ENCODE measurements around the gene CCDC3.
"Not testable (repeated sequence)": the region's sequence is repeated elsewhere in the genome, so short reads cannot be mapped to it uniquely, and the experiment has no call there.

CCDC3 gene

DNA sequence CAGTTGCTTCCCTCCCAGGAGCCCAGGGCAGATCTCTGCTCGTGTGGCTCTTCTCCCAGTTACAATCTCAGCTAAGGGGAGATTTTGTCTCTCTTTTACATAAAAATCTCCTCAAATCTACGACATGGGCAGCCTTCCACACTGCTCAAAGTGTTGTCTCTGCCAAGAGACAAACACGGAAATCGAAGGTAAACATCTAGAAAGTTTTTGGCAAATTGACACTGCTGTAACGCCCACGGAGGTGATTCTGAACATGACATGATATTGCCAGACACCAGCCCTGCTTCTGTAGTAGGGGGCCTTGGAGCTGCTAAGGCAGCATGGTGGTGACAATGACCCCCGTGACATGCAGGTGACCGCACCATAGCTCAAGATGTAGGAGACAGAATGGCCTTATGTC, 128.3 kb downstream of the CCDC3 start:
- TF ChIP-seq, protein P1, sequence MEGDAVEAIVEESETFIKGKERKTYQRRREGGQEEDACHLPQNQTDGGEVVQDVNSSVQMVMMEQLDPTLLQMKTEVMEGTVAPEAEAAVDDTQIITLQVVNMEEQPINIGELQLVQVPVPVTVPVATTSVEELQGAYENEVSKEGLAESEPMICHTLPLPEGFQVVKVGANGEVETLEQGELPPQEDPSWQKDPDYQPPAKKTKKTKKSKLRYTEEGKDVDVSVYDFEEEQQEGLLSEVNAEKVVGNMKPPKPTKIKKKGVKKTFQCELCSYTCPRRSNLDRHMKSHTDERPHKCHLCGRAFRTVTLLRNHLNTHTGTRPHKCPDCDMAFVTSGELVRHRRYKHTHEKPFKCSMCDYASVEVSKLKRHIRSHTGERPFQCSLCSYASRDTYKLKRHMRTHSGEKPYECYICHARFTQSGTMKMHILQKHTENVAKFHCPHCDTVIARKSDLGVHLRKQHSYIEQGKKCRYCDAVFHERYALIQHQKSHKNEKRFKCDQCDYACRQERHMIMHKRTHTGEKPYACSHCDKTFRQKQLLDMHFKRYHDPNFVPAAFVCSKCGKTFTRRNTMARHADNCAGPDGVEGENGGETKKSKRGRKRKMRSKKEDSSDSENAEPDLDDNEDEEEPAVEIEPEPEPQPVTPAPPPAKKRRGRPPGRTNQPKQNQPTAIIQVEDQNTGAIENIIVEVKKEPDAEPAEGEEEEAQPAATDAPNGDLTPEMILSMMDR (IDR thresholded peaks at IDR 0.05; ENCODE audit: extremely low read depth, insufficient read depth, missing control alignments): no peak
- in situ Hi-C loops (cut with MboI; ENCODE audit: low pct_unique_long_range_greater_than_20kb, low sequenced_read_pairs, unreplicated experiment): no loop called here
- no peak for DNase-seq (ENCODE audit: low spot score)

- DNase-seq (ENCODE audit: low spot score): no peak
- TF ChIP-seq, protein P1 (IDR thresholded peaks at IDR 0.05; ENCODE audit: extremely low read depth, insufficient read depth, missing control alignments): no peak
- in situ Hi-C loops (cut with MboI; ENCODE audit: low pct_unique_long_range_greater_than_20kb, low sequenced_read_pairs, unreplicated experiment): no loop called here
These were observed 128.9 kb downstream of the CCDC3 start for GRCh38 chr10:12872577-12872976.

GRCh38 chr10:12869427-12869826, 132.1 kb downstream of the CCDC3 start:
- in situ Hi-C loops (cut with MboI; ENCODE audit: low pct_unique_long_range_greater_than_20kb, low sequenced_read_pairs, unreplicated experiment): no loop called here
- no peak for DNase-seq (ENCODE audit: low spot score)
- TF ChIP-seq, protein P1 (IDR thresholded peaks at IDR 0.05; ENCODE audit: extremely low read depth, insufficient read depth, missing control alignments): no peak

- in situ Hi-C loops (cut with MboI; ENCODE audit: low pct_unique_long_range_greater_than_20kb, low sequenced_read_pairs, unreplicated experiment): no loop called here
- TF ChIP-seq, protein P1 (IDR thresholded peaks at IDR 0.05; ENCODE audit: extremely low read depth, insufficient read depth, missing control alignments): no peak
- no peak for DNase-seq (ENCODE audit: low spot score)
These were observed 133.3 kb downstream of the CCDC3 start for GRCh38 chr10:12868229-12868628.

- in situ Hi-C loops (cut with MboI; ENCODE audit: low pct_unique_long_range_greater_than_20kb, low sequenced_read_pairs, unreplicated experiment); DNase-seq (ENCODE audit: low spot score): not testable (repeated sequence)
These were observed 136.0 kb downstream of the CCDC3 start for GRCh38 chr10:12865515-12865914.

DNA sequence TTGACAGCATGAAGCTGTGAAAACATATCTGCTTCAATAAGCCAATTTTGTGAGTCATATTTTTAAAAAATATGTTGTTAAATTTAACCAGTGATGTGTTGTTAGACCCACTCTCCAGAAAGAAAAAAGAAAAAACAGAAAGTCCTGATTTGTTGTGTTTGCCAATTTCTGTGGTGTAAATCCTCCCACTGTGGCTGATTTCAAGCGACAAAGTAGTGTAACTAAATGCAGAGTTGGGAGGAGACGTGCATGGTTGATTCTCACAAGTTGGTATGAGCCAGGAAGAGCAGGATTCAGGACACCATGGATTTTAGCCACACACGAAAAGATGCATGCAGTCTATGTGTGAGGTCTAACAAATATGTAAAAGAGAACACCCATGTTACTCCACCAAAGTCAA, 139.1 kb downstream of the CCDC3 start:
- no peak for DNase-seq (ENCODE audit: low spot score)
- in situ Hi-C loops (cut with MboI; ENCODE audit: low pct_unique_long_range_greater_than_20kb, low sequenced_read_pairs, unreplicated experiment): no loop called here
- TF ChIP-seq, protein P1 (IDR thresholded peaks at IDR 0.05; ENCODE audit: extremely low read depth, insufficient read depth, missing control alignments): no peak

- TF ChIP-seq, protein P1 (IDR thresholded peaks at IDR 0.05; ENCODE audit: extremely low read depth, insufficient read depth, missing control alignments): no peak
- no peak for DNase-seq (ENCODE audit: low spot score)
- in situ Hi-C loops (cut with MboI; ENCODE audit: low pct_unique_long_range_greater_than_20kb, low sequenced_read_pairs, unreplicated experiment): no loop called here
These were observed 146.5 kb downstream of the CCDC3 start for GRCh38 chr10:12854988-12855387.
